Fibroblast of lung (primary cell): ENCODE measurements around the gene ANO6.

Experiments
- EZH2 ChIP-seq: IDR thresholded peaks from 2 replicates; pipeline ENCODE4 v1.5.1; 2012; ENCODE audit warnings: low read length, control low read depth, mild to moderate bottlenecking; ENCODE audit errors: missing control alignments
- TF ChIP-seq, protein P1 (sequence below), 2 donors: IDR thresholded peaks in 1 of 2; conservative IDR thresholded peaks in 1 of 2; 1 replicate in 1 of 2; 2 replicates in 1 of 2; pipeline ENCODE4 v1.5.1; 2011 to 2012; ENCODE audit warnings: low read length in 2 of 2, control low read depth in 1 of 2, inconsistent platforms in 1 of 2, low read depth in 1 of 2, mild to moderate bottlenecking in 1 of 2

DNA sequence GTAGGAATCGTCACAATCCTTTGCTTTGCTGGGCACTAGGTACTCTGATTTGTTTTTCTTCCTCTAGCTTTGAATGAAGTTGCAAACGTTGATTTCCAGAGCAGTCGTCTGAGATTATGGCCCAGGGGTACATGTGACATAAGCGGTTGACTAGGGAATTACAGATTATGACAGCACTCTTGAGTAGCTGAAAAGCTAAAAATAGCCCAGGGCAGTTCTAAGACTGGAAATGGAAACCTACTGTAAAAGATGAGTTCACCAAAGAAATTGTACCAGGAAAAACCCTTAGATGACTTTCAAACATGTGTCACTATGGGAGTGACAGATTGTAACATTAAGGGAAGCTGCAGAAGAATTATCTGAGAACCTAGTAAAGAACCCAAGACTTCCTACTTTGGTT is 108.5 kb downstream of the ANO6 start:
- no peak for TF ChIP-seq EZH2
- TF ChIP-seq, protein P1, sequence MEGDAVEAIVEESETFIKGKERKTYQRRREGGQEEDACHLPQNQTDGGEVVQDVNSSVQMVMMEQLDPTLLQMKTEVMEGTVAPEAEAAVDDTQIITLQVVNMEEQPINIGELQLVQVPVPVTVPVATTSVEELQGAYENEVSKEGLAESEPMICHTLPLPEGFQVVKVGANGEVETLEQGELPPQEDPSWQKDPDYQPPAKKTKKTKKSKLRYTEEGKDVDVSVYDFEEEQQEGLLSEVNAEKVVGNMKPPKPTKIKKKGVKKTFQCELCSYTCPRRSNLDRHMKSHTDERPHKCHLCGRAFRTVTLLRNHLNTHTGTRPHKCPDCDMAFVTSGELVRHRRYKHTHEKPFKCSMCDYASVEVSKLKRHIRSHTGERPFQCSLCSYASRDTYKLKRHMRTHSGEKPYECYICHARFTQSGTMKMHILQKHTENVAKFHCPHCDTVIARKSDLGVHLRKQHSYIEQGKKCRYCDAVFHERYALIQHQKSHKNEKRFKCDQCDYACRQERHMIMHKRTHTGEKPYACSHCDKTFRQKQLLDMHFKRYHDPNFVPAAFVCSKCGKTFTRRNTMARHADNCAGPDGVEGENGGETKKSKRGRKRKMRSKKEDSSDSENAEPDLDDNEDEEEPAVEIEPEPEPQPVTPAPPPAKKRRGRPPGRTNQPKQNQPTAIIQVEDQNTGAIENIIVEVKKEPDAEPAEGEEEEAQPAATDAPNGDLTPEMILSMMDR (conservative IDR thresholded peaks at IDR 0.05 in 1 of 2, IDR thresholded peaks at IDR 0.05 in 1 of 2; ENCODE audit: low read depth in 1 of 2, low read length in 2 of 2): no peak
